ENCODE results near the gene PPP2R2C. TPM values are rescaled to one million over a fixed set of nuclear protein-coding genes. Genes with fewer than 3 reads are reported as not detected.

The PPP2R2C gene
- total RNA-seq, 1 experiment from 2014 or later, result 8.1 TPM

- Histone ChIP-seq H3K14ac (ENCODE audit: insufficient read depth, low read length) (no peak overlapping the region), H3K4me1 (ENCODE audit: insufficient read depth, low read length) (no peaks in the 10 kb centered on the region), H2BK15ac (ENCODE audit: low read depth, low read length) (no peak overlapping the region), H4K5ac (ENCODE audit: insufficient read length, low read depth, low read length) (no peak overlapping the region), H2BK120ac (ENCODE audit: low read depth, low read length, poor library complexity, severe bottlenecking) (no peak overlapping the region), H4K91ac (ENCODE audit: insufficient read length, low read depth, low read length) (no peak overlapping the region), H3K23me2 (ENCODE audit: insufficient read length, low read depth, low read length, poor library complexity, severe bottlenecking) (no peaks in the 10 kb centered on the region), H3K79me1 (ENCODE audit: insufficient read depth, low read depth, low read length, poor library complexity, severe bottlenecking) (no peaks in the 10 kb centered on the region), H3K4ac (ENCODE audit: low read depth, low read length) (no peak overlapping the region), H3K9me3 (ENCODE audit: control insufficient read depth, low read depth, low read length) (peaks cover 15% of the 10 kb centered on the region), H3K27ac (ENCODE audit: insufficient read length, low read depth, low read length) (no peak overlapping the region), H2AK5ac (ENCODE audit: insufficient read length, low read length) (no peak overlapping the region), H3K79me2 (ENCODE audit: insufficient read depth, low read length) (no peaks in the 10 kb centered on the region), H3K27me3 (ENCODE audit: insufficient read depth, low read length) (no peaks in the 10 kb centered on the region), H4K8ac (replicated peaks; ENCODE audit: insufficient read length, low read depth, low read length) (no peak overlapping the region), H3K56ac (ENCODE audit: insufficient read length, low read depth, low read length) (no peak overlapping the region), H2BK12ac (ENCODE audit: insufficient read length, low read depth, low read length) (no peak overlapping the region), H2BK20ac (ENCODE audit: low read depth, low read length, poor library complexity, severe bottlenecking) (no peak overlapping the region), H3T11ph (ENCODE audit: low read length) (no peak overlapping the region), H3K18ac (ENCODE audit: insufficient read length, low read depth, low read length) (no peak overlapping the region), H3K4me2 (ENCODE audit: insufficient read depth, insufficient read length, low read length) (no peak overlapping the region), H2AFZ (ENCODE audit: low read length) (no peak overlapping the region), H2BK5ac (ENCODE audit: insufficient read length, low read length) (no peak overlapping the region), H4K20me1 (ENCODE audit: control insufficient read depth, insufficient read depth, insufficient read length) (no peaks in the 10 kb centered on the region), H3K23ac (ENCODE audit: insufficient read length, low read depth, low read length) (no peak overlapping the region), H3K9ac (ENCODE audit: extremely low read depth, insufficient read length, low read length) (no peak overlapping the region)
- H3K9me3 Mint-ChIP-seq, result peaks cover 33 to 36% of the 10 kb centered on the region in 2 experiments
- peak; percentile 10 for DNase-seq
- H3K4me3 Mint-ChIP-seq, result no peak overlapping the region
- peaks cover 0 to 16% (median 0%) of the 10 kb centered on the region in 3 experiments; a peak in 3 of 7 replicates for H3K36me3 Mint-ChIP-seq (ENCODE audit: insufficient read depth in 1 of 3, low read depth in 3 of 3)
- peaks cover 30% of the 10 kb centered on the region for H3K27me3 Mint-ChIP-seq (ENCODE audit: low read depth)
- TF ChIP-seq CTCF (conservative IDR thresholded peaks at IDR 0.05), result no peak
- no peak overlapping the region; a peak in 1 of 7 replicates for H3K27ac Mint-ChIP-seq
- H3K4me1 Mint-ChIP-seq, result no peaks in the 10 kb centered on the region
- no CpG with 5 or more reads among the region's 6 CpGs for WGBS (ENCODE audit: extremely low coverage, insufficient read length, low lambda C conversion rate)
Observed at GRCh38 chr4:6502147-6502546, 29.7 kb upstream of the PPP2R2C start.

Data from H9 (cell line).